A673 (cell line): ENCODE results near the gene MCRIP1. TPM values are rescaled to one million over a fixed set of nuclear protein-coding genes. Genes with fewer than 3 reads are reported as not detected.

ENCODE experiments used
- BruUV-seq: library from RNA; stranded (reverse); fragments of 400-500 nt; replicated peaks from 2 replicates; lab custom pipeline; 2021; lab: Mats Ljungman, UMichigan
- CTCF ChIA-PET: fragments of 300-600 bp; sonication (Branson Sonifier 250); formaldehyde crosslinking; loops from one replicate; lab custom pipeline; 2022; ENCODE audit warnings: antibody characterized with exemption; lab: Charles Lee
- POLR2A ChIA-PET: fragments of 300-600 bp; sonication (Branson Sonifier 250); formaldehyde crosslinking; loops from one replicate; lab custom pipeline; 2022; ENCODE audit warnings: antibody characterized with exemption; ENCODE audit not compliant: low non-redundant PET; lab: Charles Lee
- DNase-seq: peaks from one replicate; pipeline ENCODE4 v3.0.0-alpha.2; 2015; ENCODE audit warnings: low spot score
- H3K27ac ChIP-seq: fragments of 200-600 bp; sonication (generic); 2 replicates; pipeline ENCODE4 v1.5.1; 2016; ENCODE audit warnings: mixed run types, low read depth, mild to moderate bottlenecking, mixed read lengths, antibody characterized with exemption, low read length; ENCODE audit not compliant: poor library complexity, severe bottlenecking
- H3K27me3 ChIP-seq: fragments of 200-600 bp; sonication (generic); replicated peaks from 2 replicates; pipeline ENCODE4 v1.6.1; 2017; ENCODE audit warnings: mixed run types, low read depth, mild to moderate bottlenecking, mixed read lengths, antibody characterized with exemption, low read length; ENCODE audit not compliant: insufficient read depth, poor library complexity
- H3K36me3 ChIP-seq: fragments of 200-600 bp; sonication (generic); 2 replicates; pipeline ENCODE4 v1.6.1; 2016; ENCODE audit warnings: mixed run types, mild to moderate bottlenecking, mixed read lengths, antibody characterized with exemption, low read length; ENCODE audit not compliant: insufficient read depth, poor library complexity, severe bottlenecking
- H3K4me1 ChIP-seq: fragments of 200-600 bp; sonication (generic); 2 replicates; pipeline ENCODE4 v1.6.1; 2017; ENCODE audit warnings: mixed run types, mild to moderate bottlenecking, mixed read lengths, antibody characterized with exemption, low read length; ENCODE audit not compliant: insufficient read depth, poor library complexity, severe bottlenecking
- H3K4me3 ChIP-seq: fragments of 200-600 bp; sonication (generic); 2 replicates; pipeline ENCODE4 v1.5.1; 2016; ENCODE audit warnings: low read depth, mixed run types, mild to moderate bottlenecking, mixed read lengths, low read length; ENCODE audit not compliant: poor library complexity, severe bottlenecking
- H3K9me3 ChIP-seq: fragments of 200-600 bp; sonication (generic); 2 replicates; pipeline ENCODE4 v1.6.1; 2016; ENCODE audit warnings: mixed run types, low read depth, mild to moderate bottlenecking, mixed read lengths, antibody characterized with exemption, low read length; ENCODE audit not compliant: poor library complexity, severe bottlenecking
- CTCF ChIP-seq: fragments of 300-800, 200-600 bp; sonication (generic); conservative IDR thresholded peaks from 2 replicates; pipeline ENCODE4 v1.5.1; 2017; ENCODE audit warnings: low read depth, mild to moderate bottlenecking, antibody characterized with exemption, low read length, moderate library complexity, mixed read lengths
- EZH2 ChIP-seq: fragments of 200-600 bp; sonication (generic); IDR thresholded peaks from 2 replicates; pipeline ENCODE4 v1.6.1; 2017; ENCODE audit warnings: borderline replicate concordance, low read depth, mild to moderate bottlenecking, mixed read lengths, antibody characterized with exemption, low read length; ENCODE audit not compliant: poor library complexity, severe bottlenecking
- intact Hi-C: fragments of 100-400 bp; cut with micrococcal nuclease; formaldehyde crosslinking; loops from one replicate; pipeline ENCODE4 v1.10.0; 2022; ENCODE audit not compliant: unreplicated experiment
- total RNA-seq: library from RNA; stranded (reverse); gene quantifications from 2 replicates; pipeline ENCODE4 v1.2.3, GENCODE V29; 2021

Gene MCRIP1
- total RNA-seq, 1 experiment from 2014 or later, result 126 TPM

GRCh38 chr17:81821603-81822311 is 11.3 kb downstream of the MCRIP1 start:
- Histone ChIP-seq H3K36me3 (peaks cover 3% of the 10 kb centered on the region), H3K4me1 (peaks cover 11% of the 10 kb centered on the region), H3K27ac (peak overlapping the region; percentile 62), H3K27me3 (no peaks in the 10 kb centered on the region), H3K4me3 (no peak overlapping the region), H3K9me3 (no peaks in the 10 kb centered on the region)
- BruUV-seq, result no TSS peak
- intact Hi-C loops, result no loop called here
- CTCF ChIA-PET, result no interaction called here
- TF ChIP-seq CTCF (peak; percentile 83), EZH2 (no peak)
- POLR2A ChIA-PET, result interaction anchor here (0.6 to 0.7 kb wide), 2 partner anchors 15 to 54 kb away, joined by 3 read pairs; no protein-coding TSS in a partner anchor
- DNase-seq, result peak; percentile 92

GRCh38 chr17:81821147-81821546 is 11.9 kb downstream of the MCRIP1 start:
- H3K9me3 ChIP-seq, result no peaks in the 10 kb centered on the region
- peaks cover 3% of the 10 kb centered on the region for H3K36me3 ChIP-seq
- intact Hi-C loops, result no loop called here
- peaks cover 11% of the 10 kb centered on the region for H3K4me1 ChIP-seq
- ChIA-PET POLR2A (interaction anchor here (0.7 kb wide), 1 partner anchor 15 kb away, joined by 3 read pairs; no protein-coding TSS in a partner anchor), CTCF (no interaction called here)
- no peak overlapping the region for H3K4me3 ChIP-seq
- H3K27me3 ChIP-seq, result no peaks in the 10 kb centered on the region
- BruUV-seq, result no TSS peak
- TF ChIP-seq EZH2, result no peak
- TF ChIP-seq CTCF, result no peak
- DNase-seq, result no peak
- no peak overlapping the region for H3K27ac ChIP-seq

- no TSS peak for BruUV-seq
- CTCF ChIA-PET, result no interaction called here
- Histone ChIP-seq H3K4me1 (peaks cover 11% of the 10 kb centered on the region), H3K36me3 (peaks cover 3% of the 10 kb centered on the region), H3K27me3 (no peaks in the 10 kb centered on the region), H3K27ac (no peak overlapping the region), H3K4me3 (no peak overlapping the region), H3K9me3 (no peaks in the 10 kb centered on the region)
- POLR2A ChIA-PET, result no interaction called here
- DNase-seq, result no peak
- no peak for TF ChIP-seq EZH2
- no peak for TF ChIP-seq CTCF
- intact Hi-C loops, result no loop called here
Observed at GRCh38 chr17:81819708-81820107, 13.4 kb downstream of the MCRIP1 start.
